NCI-H2196 (cell line): ENCODE results near the gene ZNF329.
A peak's percentile ranks its signal among the peaks of the same experiment; 100 is the strongest.
"Not testable (repeated sequence)": the region's sequence is repeated elsewhere in the genome, so short reads cannot be mapped to it uniquely, and the experiment has no call there.

Experiments used
- DNase-seq: peaks from one replicate; lab custom pipeline; 2025; ENCODE audit not compliant: unreplicated experiment; lab: John Stamatoyannopoulos, UW

ZNF329 gene

DNA sequence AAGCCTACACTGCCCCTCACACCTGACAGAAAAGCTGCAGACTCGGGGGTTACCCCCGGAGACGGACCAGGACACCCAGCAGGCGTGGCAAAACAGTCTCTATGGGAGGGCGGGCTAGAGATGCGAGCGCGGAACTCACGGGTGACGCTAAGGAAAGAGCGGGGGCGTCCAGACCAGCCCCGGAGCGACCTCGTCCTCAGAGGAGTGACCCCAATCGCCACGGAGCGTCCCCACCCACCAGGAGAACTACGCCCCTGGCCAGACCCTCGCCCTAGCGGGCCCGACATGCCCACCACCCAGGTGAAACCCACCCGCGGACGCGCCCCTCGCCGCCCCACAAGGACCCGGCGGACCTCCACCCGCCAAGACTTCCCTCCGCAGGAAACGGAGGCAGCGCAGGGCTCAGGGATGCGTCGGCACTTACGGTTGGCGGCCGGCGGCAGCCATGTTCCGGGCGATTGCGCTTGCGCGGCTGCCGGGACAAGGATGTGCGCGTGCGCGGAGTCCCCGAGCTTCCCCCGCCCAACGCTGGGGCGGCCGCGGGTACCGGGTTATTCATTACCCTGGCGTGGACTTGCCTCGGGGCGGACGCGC, at the start of gene ZNF329:
ZNF329 (minus strand) TSS at position 462 of the 594 bp plus-strand sequence. CDS start 21,286 bp downstream, outside the sequence.
- peak; percentile 85 for DNase-seq

DNA sequence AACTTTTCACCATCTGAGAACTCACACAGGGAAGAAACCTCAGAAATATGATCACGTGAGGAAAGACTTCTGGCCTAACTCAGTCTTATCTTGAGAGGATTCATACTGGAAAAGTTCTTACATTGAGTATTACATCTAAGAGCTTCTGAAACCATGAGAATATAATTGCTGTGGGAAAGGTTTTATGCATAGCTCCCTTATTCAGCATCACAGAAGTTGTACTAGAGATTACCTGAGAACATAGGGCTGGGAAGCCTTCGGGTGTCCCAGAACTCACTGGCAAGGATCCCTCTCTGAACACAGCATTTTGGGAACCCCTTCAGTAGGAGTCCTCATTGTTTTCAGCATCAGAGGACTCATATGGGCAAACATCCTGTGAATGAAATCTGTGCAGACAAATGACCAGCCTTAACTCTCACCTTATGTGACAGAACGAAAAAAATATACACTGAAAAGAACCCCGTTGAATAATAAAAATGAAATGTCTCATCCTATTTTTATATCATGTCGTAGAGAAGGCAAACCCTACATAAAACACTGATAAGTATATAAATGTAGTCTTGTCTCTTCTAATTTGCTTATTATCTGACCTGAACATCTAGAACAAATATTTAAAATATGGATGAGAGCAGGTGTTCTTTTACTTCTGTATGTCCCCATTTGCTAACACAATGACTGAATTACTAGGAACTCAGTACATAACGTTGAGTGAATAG, 46.5 kb upstream of the ZNF329 start:
- DNase-seq, result no peak

GRCh38 chr19:58183817-58184215, 33.2 kb upstream of the ZNF329 start:
- no peak for DNase-seq

GRCh38 chr19:58182989-58183816, 32.6 kb upstream of the ZNF329 start, which contains the start of gene ZNF274:
TSS of gene ZNF274 (plus strand) at chr19:58183061. CDS start at chr19:58183966, 905 bp downstream.
- peak; percentile 94 for DNase-seq

GRCh38 chr19:58182577-58182988, 32.0 kb upstream of the ZNF329 start:
- DNase-seq, result no peak

- DNase-seq, result peak; percentile 6
These were observed 31.4 kb upstream of the ZNF329 start for GRCh38 chr19:58181902-58182576.

- DNase-seq, result no peak
These were observed 20.3 kb upstream of the ZNF329 start for GRCh38 chr19:58170860-58171259.

GRCh38 chr19:58166708-58167280, 16.2 kb upstream of the ZNF329 start:
- no peak for DNase-seq

DNA sequence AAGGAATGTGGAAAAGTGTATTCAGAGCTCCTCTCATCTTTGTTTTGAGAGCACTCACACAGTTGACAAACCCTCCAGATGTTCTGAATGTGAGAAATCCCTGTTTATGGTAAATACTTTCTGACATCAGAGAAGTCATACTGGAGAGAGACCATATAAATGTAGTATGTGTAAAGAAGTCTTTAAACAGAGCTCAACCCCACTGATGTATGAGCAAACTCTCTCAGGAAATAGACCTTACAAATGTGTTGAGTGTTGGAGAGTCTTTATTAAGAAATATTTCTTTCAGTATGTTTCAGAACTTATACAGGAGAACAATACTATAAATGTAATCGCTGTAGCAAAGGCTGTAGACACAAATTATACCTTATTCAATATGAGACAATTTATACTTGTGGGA, 15.7 kb upstream of the ZNF329 start:
- no peak for DNase-seq

- no peak for DNase-seq
These were observed 6.6 kb upstream of the ZNF329 start for GRCh38 chr19:58157045-58157728.

DNA sequence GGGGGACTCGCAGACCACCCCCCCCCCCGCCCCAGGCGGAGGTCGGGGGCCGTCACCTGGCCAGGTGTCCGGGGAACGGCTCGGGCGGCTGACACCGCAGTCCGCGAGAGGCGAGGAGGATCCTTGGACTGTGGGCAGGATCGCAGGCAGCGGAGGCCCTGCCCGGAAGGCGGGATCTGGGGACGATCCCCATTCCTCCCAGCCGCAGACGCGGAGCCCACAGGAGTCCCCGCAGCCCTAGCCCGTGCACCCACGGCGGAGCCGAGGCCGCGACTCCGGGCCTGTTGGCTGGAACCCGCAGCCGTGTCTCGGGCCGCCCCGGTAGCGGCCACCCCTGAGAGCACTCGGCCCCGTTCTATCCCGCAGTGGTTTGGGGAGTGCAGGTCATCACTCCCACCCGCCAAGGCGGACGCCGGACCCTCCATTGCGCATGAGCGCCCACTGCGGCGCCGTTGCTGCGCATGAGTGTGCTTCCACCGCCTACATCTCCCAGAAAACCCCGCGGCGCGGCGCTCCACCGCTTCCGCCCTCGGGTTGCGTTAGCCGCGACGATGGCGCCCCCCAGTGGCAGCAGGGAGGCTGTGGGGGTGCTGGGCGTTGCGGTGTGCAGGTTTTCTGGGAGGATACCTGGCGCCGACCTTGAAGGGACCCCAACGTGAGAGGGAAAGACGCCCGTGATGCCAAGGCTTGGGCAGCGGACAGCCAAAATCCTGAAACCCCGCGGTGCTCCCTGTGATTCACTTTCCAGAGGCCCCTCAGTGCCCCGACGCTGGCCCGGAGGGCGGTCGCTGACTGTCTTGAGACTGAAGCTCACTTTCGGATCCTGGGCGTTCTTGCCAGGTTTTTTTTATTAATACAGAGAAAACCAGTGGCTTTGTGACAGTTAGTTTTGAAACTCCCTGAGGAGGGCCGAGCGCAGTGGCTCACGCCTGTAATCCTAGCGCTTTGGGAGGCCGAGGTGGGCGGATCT, 4.4 kb upstream of the ZNF329 start:
- peak; percentile 95 for DNase-seq

DNA sequence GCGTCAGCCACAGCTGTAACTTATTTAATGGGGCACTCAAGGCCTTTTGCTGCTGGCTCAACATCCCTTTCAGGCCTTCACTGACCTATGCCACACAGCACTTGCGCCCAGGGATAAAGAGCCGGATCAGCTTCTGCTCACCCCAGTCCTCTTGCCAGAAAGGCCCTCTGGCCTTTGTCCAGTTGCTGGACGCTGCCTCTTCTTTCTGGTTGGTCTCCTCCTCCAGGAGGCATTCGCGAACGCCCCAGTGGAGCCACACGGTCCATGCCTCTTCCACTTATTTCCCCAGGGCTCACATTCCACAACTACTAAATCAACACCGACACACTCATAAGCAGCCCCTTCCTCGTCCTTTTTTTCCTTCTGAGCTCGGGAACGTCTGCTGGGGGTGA, 3.7 kb upstream of the ZNF329 start:
- no peak for DNase-seq

GRCh38 chr19:58153386-58153785, 2.8 kb upstream of the ZNF329 start:
- DNase-seq, result no peak

GRCh38 chr19:58147475-58147874, 3.1 kb downstream of the ZNF329 start:
- not testable (repeated sequence) for DNase-seq

DNA sequence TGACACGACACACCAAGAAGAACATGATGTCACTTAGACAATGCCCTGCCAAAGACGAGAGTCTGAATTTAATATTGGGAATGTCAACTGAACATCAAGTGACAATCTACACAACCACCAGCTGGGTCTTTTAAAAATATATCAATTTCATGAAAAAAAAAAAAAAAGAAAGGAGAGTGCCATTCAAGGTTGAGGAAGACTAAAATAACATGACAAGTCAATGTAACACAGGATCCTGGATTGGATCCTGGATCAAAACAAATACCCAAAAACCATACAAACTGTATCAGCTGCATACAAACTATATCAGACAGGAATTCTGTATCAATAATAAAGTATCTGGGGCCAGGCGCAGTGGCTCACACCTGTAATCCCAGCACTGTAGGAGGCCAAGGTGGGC, 4.7 kb downstream of the ZNF329 start:
- no peak for DNase-seq

DNA sequence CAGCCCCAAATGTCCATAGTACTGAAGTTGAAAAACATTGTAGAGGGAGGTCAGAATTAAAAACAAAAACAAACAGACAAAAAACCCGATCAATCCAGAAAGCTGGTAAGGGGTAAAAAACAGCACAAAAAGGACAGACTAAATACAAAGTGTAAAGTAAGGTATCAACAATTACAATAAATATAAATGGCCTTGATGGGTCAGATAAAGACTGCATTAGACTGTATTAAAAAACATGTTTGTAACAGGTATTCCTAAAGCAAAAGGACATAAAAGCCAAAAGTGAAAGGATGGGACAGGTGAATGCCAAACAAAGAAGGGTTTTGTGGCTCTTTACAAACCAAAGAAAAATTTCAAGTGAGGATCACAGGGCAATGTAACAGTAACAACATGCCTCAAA, 16.3 kb downstream of the ZNF329 start:
- DNase-seq, result no peak

GRCh38 chr19:58129284-58129683, 21.3 kb downstream of the ZNF329 start:
- no peak for DNase-seq

GRCh38 chr19:58128041-58128685, 22.4 kb downstream of the ZNF329 start:
- no peak for DNase-seq

DNA sequence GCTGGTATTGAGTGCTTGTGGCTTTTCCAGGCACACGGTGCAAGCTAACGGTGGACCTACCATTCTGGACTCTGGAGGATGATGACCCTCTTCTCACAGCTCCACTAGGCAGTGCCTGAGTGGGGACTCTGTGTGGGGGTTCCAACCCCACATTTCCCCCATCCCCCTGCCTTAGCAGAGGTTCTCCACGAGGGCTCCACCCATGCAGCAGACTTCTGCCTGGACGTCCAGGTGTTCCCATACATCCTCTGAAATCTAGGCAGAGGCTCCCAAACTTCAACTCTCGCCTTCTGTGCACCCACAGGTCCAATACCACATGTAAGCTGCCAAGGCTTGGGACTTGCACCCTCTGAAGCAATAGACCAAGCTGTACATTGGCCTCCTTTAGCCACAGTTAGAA, 27.2 kb downstream of the ZNF329 start:
- no peak for DNase-seq
